HG03108 (cell line): ENCODE measurements around the gene ANXA6.
A peak's percentile ranks its signal among the peaks of the same experiment; 100 is the strongest.
"Not testable (repeated sequence)": the region's sequence is repeated elsewhere in the genome, so short reads cannot be mapped to it uniquely, and the experiment has no call there.

Experiments used
- ATAC-seq: cut with Tn5 transposase; IDR thresholded peaks from one replicate; pipeline ENCODE4 v1.9.1; 2021; ENCODE audit warnings: moderate library complexity; ENCODE audit not compliant: unreplicated experiment

ANXA6 gene

GRCh38 chr5:151181818-151182523, 24.4 kb upstream of the ANXA6 start:
- no peak for ATAC-seq

- no peak for ATAC-seq
Observed at GRCh38 chr5:151180291-151180690, 22.7 kb upstream of the ANXA6 start.

- no peak for ATAC-seq
Observed at GRCh38 chr5:151179489-151179840, 21.9 kb upstream of the ANXA6 start.

- ATAC-seq, result no peak
Observed at GRCh38 chr5:151178777-151179488, 21.4 kb upstream of the ANXA6 start.

- ATAC-seq, result no peak
Observed at GRCh38 chr5:151178372-151178771, 20.8 kb upstream of the ANXA6 start.

- not testable (repeated sequence) for ATAC-seq
Observed at GRCh38 chr5:151176268-151176667, 18.7 kb upstream of the ANXA6 start.

- no peak for ATAC-seq
Observed at GRCh38 chr5:151174612-151175101, 17.1 kb upstream of the ANXA6 start.

- ATAC-seq, result no peak
Observed at GRCh38 chr5:151173711-151174611, 16.4 kb upstream of the ANXA6 start.

GRCh38 chr5:151171529-151171928, 13.9 kb upstream of the ANXA6 start:
- no peak for ATAC-seq

GRCh38 chr5:151168602-151169344, 11.2 kb upstream of the ANXA6 start:
- ATAC-seq, result no peak

GRCh38 chr5:151167022-151167421, 9.4 kb upstream of the ANXA6 start:
- no peak for ATAC-seq

- ATAC-seq, result peak; percentile 89
Observed at GRCh38 chr5:151164687-151165392, 7.3 kb upstream of the ANXA6 start.

GRCh38 chr5:151162776-151163175, 5.2 kb upstream of the ANXA6 start:
- ATAC-seq, result no peak

GRCh38 chr5:151159649-151160373, 2.2 kb upstream of the ANXA6 start:
- ATAC-seq, result no peak

- ATAC-seq, result no peak
Observed at GRCh38 chr5:151158287-151158661, 695 bp upstream of the ANXA6 start.

- no peak for ATAC-seq
Observed at GRCh38 chr5:151156507-151157420, 815 bp downstream of the ANXA6 start.

- peak; percentile 13 for ATAC-seq
Observed at GRCh38 chr5:151155775-151156506, 1.6 kb downstream of the ANXA6 start.
